Breast epithelium (tissue), 3 donors: ENCODE measurements around the gene AGBL5.

ENCODE experiments used
- POLR2A ChIP-seq: fragments of 450-650 bp; IDR thresholded peaks from one replicate; pipeline ENCODE4 v1.6.1; 2016; ENCODE audit warnings: antibody characterized with exemption, mild to moderate bottlenecking, moderate library complexity
- POLR2AphosphoS5 ChIP-seq, 3 donors: sonication (generic); formaldehyde crosslinking; IDR thresholded peaks; one replicate each; pipeline ENCODE4 v1.6.1; 2017; ENCODE audit warnings: antibody characterized with exemption in 3 of 3
- TF ChIP-seq, protein P1 (sequence below), 3 donors: fragments of 450-650 bp; IDR thresholded peaks; one replicate each; pipeline ENCODE4 v1.5.1; 2016 to 2017; ENCODE audit warnings: antibody characterized with exemption in 3 of 3, mild to moderate bottlenecking in 3 of 3, moderate library complexity in 3 of 3

GRCh38 chr2:27008678-27009077 lies 42.8 kb upstream of the AGBL5 start:
- TF ChIP-seq, protein P1, sequence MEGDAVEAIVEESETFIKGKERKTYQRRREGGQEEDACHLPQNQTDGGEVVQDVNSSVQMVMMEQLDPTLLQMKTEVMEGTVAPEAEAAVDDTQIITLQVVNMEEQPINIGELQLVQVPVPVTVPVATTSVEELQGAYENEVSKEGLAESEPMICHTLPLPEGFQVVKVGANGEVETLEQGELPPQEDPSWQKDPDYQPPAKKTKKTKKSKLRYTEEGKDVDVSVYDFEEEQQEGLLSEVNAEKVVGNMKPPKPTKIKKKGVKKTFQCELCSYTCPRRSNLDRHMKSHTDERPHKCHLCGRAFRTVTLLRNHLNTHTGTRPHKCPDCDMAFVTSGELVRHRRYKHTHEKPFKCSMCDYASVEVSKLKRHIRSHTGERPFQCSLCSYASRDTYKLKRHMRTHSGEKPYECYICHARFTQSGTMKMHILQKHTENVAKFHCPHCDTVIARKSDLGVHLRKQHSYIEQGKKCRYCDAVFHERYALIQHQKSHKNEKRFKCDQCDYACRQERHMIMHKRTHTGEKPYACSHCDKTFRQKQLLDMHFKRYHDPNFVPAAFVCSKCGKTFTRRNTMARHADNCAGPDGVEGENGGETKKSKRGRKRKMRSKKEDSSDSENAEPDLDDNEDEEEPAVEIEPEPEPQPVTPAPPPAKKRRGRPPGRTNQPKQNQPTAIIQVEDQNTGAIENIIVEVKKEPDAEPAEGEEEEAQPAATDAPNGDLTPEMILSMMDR (IDR thresholded peaks at IDR 0.05) = no peak
- TF ChIP-seq POLR2A (no peak), POLR2AphosphoS5 (IDR thresholded peaks at IDR 0.05) (no peak)
